Measurements from ENCODE around the gene HSF2BP.
"Not testable (repeated sequence)": the region's sequence is repeated elsewhere in the genome, so short reads cannot be mapped to it uniquely, and the experiment has no call there.

The HSF2BP gene

GRCh38 chr21:43600642-43601402 is 58.5 kb downstream of the HSF2BP start:
- CTCF ChIA-PET: interaction anchor here (1.2 to 3.5 kb wide), 2 partner anchors 11 to 15 kb away, joined by 3 to 14 read pairs; no protein-coding TSS in a partner anchor
- DNase-seq (ENCODE audit: extremely low spot score): no peak
- POLR2A ChIA-PET: no interaction called here
- TF ChIP-seq, protein P1, sequence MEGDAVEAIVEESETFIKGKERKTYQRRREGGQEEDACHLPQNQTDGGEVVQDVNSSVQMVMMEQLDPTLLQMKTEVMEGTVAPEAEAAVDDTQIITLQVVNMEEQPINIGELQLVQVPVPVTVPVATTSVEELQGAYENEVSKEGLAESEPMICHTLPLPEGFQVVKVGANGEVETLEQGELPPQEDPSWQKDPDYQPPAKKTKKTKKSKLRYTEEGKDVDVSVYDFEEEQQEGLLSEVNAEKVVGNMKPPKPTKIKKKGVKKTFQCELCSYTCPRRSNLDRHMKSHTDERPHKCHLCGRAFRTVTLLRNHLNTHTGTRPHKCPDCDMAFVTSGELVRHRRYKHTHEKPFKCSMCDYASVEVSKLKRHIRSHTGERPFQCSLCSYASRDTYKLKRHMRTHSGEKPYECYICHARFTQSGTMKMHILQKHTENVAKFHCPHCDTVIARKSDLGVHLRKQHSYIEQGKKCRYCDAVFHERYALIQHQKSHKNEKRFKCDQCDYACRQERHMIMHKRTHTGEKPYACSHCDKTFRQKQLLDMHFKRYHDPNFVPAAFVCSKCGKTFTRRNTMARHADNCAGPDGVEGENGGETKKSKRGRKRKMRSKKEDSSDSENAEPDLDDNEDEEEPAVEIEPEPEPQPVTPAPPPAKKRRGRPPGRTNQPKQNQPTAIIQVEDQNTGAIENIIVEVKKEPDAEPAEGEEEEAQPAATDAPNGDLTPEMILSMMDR (IDR thresholded peaks at IDR 0.05; ENCODE audit: control extremely low read depth, extremely low read depth, low read depth, missing control alignments): no peak

GRCh38 chr21:43599728-43600127 is 59.6 kb downstream of the HSF2BP start:
- TF ChIP-seq, protein P1 (IDR thresholded peaks at IDR 0.05; ENCODE audit: control extremely low read depth, extremely low read depth, low read depth, missing control alignments): no peak
- ChIA-PET POLR2A (no interaction called here), CTCF (interaction anchor here (1.2 to 1.3 kb wide), 2 partner anchors 12 to 46 kb away, joined by 3 to 4 read pairs; no protein-coding TSS in a partner anchor)
- DNase-seq (ENCODE audit: extremely low spot score): no peak

- DNase-seq (ENCODE audit: extremely low spot score): no peak
- ChIA-PET CTCF (interaction anchor here (0.6 to 1.3 kb wide), 3 partner anchors 13 to 47 kb away, joined by 3 to 4 read pairs (median 3); no protein-coding TSS in a partner anchor), POLR2A (no interaction called here)
- TF ChIP-seq, protein P1 (IDR thresholded peaks at IDR 0.05; ENCODE audit: control extremely low read depth, extremely low read depth, low read depth, missing control alignments): no peak
Measured at GRCh38 chr21:43598416-43599120, 60.7 kb downstream of the HSF2BP start.

DNA sequence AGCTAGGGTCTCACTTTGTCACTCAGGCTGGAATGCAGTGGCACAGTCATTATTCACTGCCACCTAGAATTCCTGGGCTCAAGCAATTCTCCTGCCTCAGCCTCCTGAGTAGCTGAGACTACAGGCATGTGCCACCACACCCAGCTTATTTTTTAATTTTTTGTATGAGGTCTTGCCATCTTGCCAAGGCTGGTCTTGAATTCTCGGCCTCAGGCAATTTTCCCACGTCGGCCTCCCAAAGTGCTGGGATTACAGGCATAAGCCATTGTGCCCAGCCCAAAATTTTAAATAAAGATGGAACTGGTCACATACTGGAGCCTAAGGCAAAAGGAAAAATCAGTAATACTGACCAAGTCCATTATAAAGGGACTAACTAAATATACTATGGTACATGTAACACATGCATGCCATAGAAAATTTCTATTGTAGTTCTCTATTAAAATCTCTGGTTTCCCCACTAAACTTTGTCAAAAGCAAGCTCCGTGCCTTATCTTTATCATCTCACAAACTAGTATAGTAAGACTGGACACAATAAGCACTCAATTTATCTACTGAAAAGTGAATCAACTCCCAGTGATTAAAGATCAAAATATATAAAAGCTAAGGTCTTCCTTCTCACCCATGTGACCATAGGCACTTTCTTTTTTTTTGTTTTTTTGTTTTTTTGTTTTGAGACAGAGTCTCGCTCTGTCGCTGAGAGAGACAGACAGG is 61.6 kb downstream of the HSF2BP start:
- ChIA-PET CTCF (interaction anchor here (0.6 to 0.7 kb wide), 2 partner anchors 9 to 23 kb away, joined by 3 read pairs; no protein-coding TSS in a partner anchor), POLR2A (no interaction called here)
- TF ChIP-seq, protein P1 (IDR thresholded peaks at IDR 0.05; ENCODE audit: control extremely low read depth, extremely low read depth, low read depth, missing control alignments): no peak
- no peak for DNase-seq (ENCODE audit: extremely low spot score)

- CTCF ChIA-PET: interaction anchor here (0.7 kb wide), 1 partner anchor 9 kb away, joined by 3 read pairs; no protein-coding TSS in a partner anchor
- POLR2A ChIA-PET: no interaction called here
- TF ChIP-seq, protein P1 (IDR thresholded peaks at IDR 0.05; ENCODE audit: control extremely low read depth, extremely low read depth, low read depth, missing control alignments): no peak
- DNase-seq (ENCODE audit: extremely low spot score): no peak
Measured at GRCh38 chr21:43597052-43597451, 62.2 kb downstream of the HSF2BP start.

DNA sequence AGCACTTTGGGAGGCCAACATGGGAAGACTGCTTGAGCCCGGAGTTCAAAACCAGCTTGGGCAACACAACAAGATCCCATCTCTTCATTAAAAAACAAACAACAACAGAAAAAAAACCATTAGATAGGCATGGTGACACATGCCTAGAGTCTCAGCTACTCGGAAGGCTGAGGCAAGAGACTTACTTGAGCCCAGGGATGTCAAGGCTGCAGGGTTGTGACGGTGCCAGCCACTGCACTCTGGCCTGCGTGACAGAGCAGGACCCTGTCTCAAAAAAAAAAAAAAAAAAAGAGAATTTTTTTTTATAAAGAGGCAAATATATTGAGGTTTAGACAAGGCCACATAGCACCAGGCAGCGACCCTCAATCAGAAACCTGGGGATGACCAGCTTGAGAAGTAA is 62.7 kb downstream of the HSF2BP start:
- TF ChIP-seq, protein P1 (IDR thresholded peaks at IDR 0.05; ENCODE audit: control extremely low read depth, extremely low read depth, low read depth, missing control alignments): no peak
- CTCF ChIA-PET: no interaction called here
- no peak for DNase-seq (ENCODE audit: extremely low spot score)
- POLR2A ChIA-PET: no interaction called here

- POLR2A ChIA-PET: not testable (repeated sequence)
- CTCF ChIA-PET: interaction anchor here (0.7 to 1.2 kb wide), 2 partner anchors 15 to 16 kb away, joined by 3 read pairs; no protein-coding TSS in a partner anchor
Measured at GRCh38 chr21:43595769-43596168, 63.5 kb downstream of the HSF2BP start.

More at GRCh38 chr21:43595769-43596168, 63.5 kb downstream of the HSF2BP start:
- not testable (repeated sequence) for DNase-seq (ENCODE audit: extremely low spot score)

Data from GM10248 (cell line).